AG04449 (cell line): ENCODE results near the gene CNNM2.
"Not testable (repeated sequence)": the region's sequence is repeated elsewhere in the genome, so short reads cannot be mapped to it uniquely, and the experiment has no call there.

Experiments
- CTCF ChIA-PET: fragments of 350-600 bp; formaldehyde crosslinking; extraction: SDS; loops from one replicate; lab custom pipeline; 2021; ENCODE audit warnings: antibody characterized with exemption; lab: Yijun Ruan, JAX
- POLR2A ChIA-PET: fragments of 400-600, 350-600 bp; formaldehyde crosslinking; extraction: SDS; loops from one replicate; lab custom pipeline; 2020; ENCODE audit warnings: antibody characterized with exemption, inconsistent platforms; lab: Yijun Ruan, JAX
- DNase-seq: peaks from one replicate; pipeline ENCODE4 v3.0.0-alpha.2; 2010; ENCODE audit warnings: low read depth, low spot score
- H3K4me3 ChIP-seq: 2 replicates; pipeline ENCODE4 v1.5.1; 2011; ENCODE audit warnings: low read depth, mild to moderate bottlenecking, control low read depth, low read length
- CTCF ChIP-seq: IDR thresholded peaks from one replicate; pipeline ENCODE4 v1.5.1; 2011; ENCODE audit warnings: mild to moderate bottlenecking, moderate library complexity, low read length, control low read depth, inconsistent platforms; ENCODE audit not compliant: insufficient read depth; ENCODE audit errors: missing control alignments

Gene CNNM2

GRCh38 chr10:103124420-103125096 is 206.5 kb downstream of the CNNM2 start:
- ChIA-PET POLR2A (no interaction called here), CTCF (interaction anchor here (0.9 to 1.4 kb wide), 3 partner anchors 14 to 119 kb away, joined by 3 to 4 read pairs (median 4); no protein-coding TSS in a partner anchor)
- no peak overlapping the region for H3K4me3 ChIP-seq
- no peak for DNase-seq
- TF ChIP-seq CTCF, result no peak

GRCh38 chr10:103125323-103126267 is 207.5 kb downstream of the CNNM2 start:
- ChIA-PET CTCF (interaction anchor here (1.2 to 2.2 kb wide), 2 partner anchors 15 to 119 kb away, joined by 3 to 8 read pairs; no protein-coding TSS in a partner anchor), POLR2A (no interaction called here)
- DNase-seq, result no peak
- H3K4me3 ChIP-seq, result no peak overlapping the region
- TF ChIP-seq CTCF, result no peak

- TF ChIP-seq CTCF, result no peak
- ChIA-PET POLR2A (no interaction called here), CTCF (interaction anchor here (1.6 to 2.2 kb wide), 2 partner anchors 117 to 119 kb away, joined by 4 to 8 read pairs; partner anchors contain the start of gene RPEL1)
- H3K4me3 ChIP-seq, result no peak overlapping the region
- no peak for DNase-seq
These were observed 209.1 kb downstream of the CNNM2 start for GRCh38 chr10:103127241-103127640.

- H3K4me3 ChIP-seq, DNase-seq, POLR2A ChIA-PET: not testable (repeated sequence)
- CTCF ChIA-PET, result interaction anchor here (0.7 kb wide), 1 partner anchor 109 kb away, joined by 3 read pairs; no protein-coding TSS in a partner anchor
These were observed 212.1 kb downstream of the CNNM2 start for GRCh38 chr10:103130180-103130579.

GRCh38 chr10:103130910-103131309 is 212.8 kb downstream of the CNNM2 start:
- no peak overlapping the region for H3K4me3 ChIP-seq
- no peak for TF ChIP-seq CTCF
- DNase-seq, result no peak
- ChIA-PET POLR2A (interaction anchor here (0.6 kb wide), 1 partner anchor 58 kb away, joined by 5 read pairs; no protein-coding TSS in a partner anchor), CTCF (interaction anchor here (0.7 to 1.3 kb wide), 2 partner anchors 108 to 114 kb away, joined by 3 to 4 read pairs; no protein-coding TSS in a partner anchor)

DNA sequence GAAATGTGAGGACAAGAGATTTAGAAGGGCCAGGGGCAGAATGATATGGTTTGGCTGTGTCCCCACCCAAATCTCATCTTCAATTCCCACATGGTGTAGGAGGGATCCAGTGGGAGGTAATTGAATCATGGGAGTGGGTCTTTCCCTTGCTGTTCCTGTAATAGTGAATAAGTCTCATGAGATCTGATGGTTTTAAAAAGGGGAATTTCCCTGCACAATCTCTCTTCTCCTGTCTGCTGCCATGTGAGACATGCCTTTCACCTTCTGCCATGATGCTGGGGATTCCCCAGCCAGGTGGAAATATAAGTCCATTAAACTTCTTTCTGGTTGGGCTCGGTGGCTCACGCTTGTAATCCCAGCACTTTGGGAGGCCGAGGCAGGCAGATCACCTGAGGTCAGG is 217.1 kb downstream of the CNNM2 start:
- POLR2A ChIA-PET, H3K4me3 ChIP-seq, DNase-seq: not testable (repeated sequence)
- CTCF ChIA-PET, result interaction anchor here (1.0 kb wide), 1 partner anchor 52 kb away, joined by 3 read pairs; no protein-coding TSS in a partner anchor

DNA sequence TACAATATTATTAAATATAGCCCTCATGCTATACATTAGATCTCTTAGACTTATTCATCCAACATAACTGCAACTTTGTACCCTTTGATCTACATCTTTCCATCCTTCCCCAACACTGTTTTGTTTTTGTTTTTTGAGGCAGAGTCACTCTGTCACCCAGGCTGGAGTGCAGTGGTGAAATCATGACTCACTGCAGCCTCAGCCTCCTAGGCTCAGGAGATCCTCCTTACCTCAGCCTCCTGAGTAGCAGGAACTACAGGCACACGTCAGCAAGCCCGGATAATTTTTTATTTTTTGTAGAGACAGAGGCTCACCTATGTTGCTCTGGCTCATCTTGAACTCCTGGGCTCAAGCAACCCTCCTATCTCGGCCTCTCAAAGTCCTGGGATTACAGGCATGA is 221.7 kb downstream of the CNNM2 start:
- ChIA-PET POLR2A (no interaction called here), CTCF (interaction anchor here (2.7 kb wide), 1 partner anchor 104 kb away, joined by 11 read pairs; no protein-coding TSS in a partner anchor)
- no peak for DNase-seq
- TF ChIP-seq CTCF, result no peak
- H3K4me3 ChIP-seq, result no peak overlapping the region
